GM19467 (cell line): ENCODE data around the gene CTXND2.
"Not testable (repeated sequence)": the region's sequence is repeated elsewhere in the genome, so short reads cannot be mapped to it uniquely, and the experiment has no call there.

Experiments
- ATAC-seq: cut with Tn5 transposase; IDR thresholded peaks from one replicate; pipeline ENCODE4 v1.9.1; 2021; ENCODE audit warnings: mild to moderate bottlenecking, moderate library complexity; ENCODE audit not compliant: unreplicated experiment

CTXND2 gene

DNA sequence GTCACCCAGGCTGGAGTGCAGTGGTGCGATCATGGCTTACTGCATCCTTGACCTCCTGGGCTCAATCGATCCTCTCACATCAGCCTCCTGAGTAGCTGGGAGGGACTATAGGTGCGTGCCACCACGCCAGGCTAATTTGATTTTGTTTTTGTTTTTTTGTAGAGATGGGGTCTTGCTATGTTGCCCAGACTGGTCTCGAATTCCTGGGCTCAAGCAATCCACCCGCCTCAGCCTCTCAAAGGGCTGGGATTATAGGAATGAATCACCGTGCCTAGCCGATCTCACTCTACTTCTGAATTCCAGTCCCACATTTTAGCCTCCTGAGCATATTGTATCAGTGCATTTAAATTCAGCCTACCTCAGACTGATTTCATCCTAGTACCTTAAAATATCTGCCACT lies 1.8 kb downstream of the CTXND2 start:
- ATAC-seq = no peak

DNA sequence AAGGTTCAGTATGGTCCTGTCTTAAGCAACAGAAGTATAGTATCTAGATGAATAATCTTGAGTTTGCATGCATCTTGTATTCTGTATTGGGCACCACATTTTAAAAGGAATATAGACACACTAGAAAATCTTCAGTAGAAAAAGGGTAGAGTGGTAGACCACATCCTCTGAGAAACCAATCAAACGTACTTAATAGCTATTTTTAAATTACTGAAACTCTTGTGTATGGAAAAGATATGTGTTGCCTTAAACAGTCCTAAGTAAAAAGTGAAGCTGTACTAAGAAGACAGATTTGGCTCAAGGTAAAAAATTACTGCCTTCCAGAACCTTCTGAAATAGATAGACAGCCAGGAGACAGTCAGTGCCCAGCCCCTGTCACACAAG lies 3.1 kb downstream of the CTXND2 start:
- ATAC-seq = no peak

DNA sequence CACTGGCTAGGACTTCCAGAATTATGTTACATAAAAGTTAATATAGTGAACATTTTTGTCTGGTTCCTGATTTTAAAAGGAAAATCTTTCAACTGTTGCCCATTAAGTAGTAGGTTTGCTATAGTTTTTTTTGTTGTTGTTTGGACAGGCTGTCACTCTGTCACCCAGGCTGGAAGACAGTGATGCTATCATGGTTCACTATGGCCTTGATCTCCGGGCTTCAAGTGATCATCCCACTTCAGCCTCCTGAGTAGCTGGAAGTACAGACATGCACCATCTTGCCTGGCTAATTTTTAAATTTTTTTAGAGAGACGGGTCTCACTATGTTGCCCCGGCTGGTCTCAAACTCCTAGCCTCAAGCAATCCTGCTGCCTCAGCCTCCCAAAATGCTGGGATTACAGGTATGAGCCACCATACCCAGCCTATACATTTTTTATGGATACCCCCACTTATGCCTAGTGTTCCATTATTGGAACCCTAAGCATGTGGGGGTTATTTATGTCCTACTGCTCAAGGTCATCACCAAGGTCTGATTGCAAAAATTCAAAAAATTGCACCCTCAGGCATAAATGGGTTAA lies 6.5 kb downstream of the CTXND2 start:
- no peak for ATAC-seq

DNA sequence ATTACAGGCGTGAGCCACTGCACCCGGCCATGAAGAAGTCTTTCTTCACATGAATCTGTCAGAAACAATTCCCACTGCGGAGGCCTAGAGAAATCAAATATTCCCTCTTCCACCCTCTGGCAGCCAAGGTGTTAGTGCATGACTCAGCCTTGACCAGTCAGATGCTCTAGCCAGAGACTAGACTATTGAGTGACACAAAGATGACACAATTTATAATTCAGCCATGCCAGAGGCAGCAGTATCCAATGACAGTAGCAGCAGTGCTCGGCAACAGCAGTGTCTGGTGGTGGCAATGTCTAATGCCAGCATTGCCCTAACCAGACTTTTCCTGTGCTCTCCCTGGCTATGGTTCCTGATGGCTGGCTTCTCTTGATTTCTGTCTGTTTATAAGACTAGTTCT lies 8.7 kb downstream of the CTXND2 start:
- no peak for ATAC-seq

DNA sequence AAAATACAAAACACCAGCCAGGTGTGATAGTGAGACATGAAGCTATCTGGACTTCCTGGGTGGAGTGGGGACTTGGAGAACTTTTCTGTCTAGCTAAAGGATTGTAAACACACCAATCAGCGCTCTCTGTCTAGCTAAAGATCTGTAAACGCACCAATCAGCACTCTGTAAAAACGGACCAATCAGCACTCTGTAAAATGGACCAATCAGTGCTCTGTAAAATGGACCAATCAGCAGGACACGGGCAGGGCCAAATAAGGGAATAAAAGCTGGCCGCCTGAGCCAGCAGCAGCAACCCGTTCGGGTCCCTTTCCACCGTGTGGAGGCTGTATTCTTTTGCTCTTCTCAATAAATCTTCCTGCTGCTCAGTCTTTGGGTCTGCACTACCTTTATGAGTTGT lies 12.9 kb downstream of the CTXND2 start:
- ATAC-seq = not testable (repeated sequence)

DNA sequence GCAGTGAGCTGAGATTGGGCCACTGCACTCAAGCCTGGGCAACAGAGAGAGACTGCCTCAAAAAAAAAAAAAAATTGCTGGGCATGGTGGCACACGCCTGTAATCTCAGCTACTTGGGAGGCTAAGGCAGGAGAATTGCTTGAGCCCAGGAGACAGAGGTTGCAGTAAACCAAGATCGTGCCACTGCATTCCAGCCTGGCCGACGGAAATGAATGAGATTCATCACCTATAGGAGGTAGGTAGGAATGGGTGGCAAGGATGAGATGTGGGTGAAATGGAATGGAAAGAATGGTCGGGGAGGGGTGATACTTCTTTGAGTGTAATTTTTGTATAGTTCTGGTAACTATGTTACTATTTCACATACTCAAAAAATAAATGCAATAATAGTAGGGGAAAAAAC lies 15.4 kb downstream of the CTXND2 start:
- no peak for ATAC-seq

DNA sequence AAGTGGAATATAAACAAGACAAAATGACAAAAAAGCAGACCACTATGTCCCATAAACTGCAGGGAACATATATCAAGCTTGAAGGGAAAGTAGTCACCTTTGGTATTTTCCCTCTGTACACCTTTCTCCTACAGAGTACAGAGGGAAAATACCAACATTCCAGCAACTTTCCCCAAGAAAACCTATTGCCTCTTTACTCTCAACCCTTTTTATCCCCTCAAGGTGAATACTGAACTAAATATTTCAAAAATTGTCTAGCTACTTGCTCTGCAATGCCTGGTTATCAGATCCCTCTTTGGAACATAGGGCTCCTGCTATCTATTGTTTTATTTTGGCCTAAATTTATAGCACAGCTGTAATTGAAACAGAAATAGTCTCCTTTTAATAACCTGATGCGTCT lies 15.8 kb downstream of the CTXND2 start:
- no peak for ATAC-seq

DNA sequence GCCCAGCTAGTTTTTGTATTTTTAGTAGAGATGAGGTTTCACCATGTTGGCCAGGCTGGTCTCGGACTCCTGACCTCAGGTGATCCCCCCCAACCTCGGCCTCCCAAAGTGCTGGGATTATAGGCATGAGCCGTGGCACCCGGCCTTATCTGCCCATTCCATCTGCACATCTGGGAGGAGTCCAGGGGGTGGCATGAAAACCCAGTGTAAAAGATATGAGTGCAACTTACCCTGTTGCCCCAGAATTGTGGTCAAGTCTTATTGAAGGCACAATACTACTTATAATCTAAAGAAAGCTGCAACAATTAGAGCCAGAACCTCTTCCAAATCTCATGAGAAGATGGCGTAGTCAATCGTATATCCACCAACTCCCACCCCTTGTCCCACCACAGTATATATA lies 18.4 kb downstream of the CTXND2 start:
- no peak for ATAC-seq

DNA sequence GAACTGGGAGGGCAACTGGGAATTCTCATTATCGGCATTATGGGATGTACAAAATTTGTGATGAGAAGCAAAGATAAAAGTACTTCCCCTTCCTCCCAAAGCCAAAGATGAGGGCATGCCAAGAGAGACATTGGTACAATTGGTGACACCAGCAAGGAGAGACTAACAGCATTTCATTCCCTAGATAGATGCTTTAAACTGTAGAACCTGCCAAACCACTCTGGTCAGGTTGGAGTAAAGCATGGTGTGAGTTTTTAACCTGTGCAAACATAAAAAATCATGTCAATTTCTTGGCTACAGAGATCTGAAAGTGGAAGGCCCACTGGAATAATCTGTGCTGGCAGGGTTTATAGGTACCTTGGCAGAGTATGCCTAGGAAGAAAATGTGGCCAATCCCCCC lies 19.4 kb downstream of the CTXND2 start:
- no peak for ATAC-seq

DNA sequence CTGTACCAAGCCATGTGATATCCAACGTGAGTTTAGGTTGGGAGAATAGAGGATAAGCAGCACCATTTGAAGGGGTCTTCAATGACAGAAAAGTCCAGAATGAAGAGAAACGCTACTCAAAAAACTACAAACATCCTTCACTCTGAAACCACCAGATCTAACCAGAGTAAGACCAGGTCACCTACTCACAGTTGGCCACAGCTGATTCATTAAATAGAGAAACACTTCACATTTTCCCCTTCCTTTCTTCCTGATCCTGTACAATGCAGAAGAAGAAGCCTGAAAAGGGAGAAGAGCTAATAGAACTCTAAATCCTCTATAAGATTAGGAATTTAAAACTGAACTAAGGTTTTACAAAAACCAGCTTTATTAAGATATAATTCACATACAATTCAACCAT lies 19.9 kb downstream of the CTXND2 start:
- ATAC-seq = no peak

DNA sequence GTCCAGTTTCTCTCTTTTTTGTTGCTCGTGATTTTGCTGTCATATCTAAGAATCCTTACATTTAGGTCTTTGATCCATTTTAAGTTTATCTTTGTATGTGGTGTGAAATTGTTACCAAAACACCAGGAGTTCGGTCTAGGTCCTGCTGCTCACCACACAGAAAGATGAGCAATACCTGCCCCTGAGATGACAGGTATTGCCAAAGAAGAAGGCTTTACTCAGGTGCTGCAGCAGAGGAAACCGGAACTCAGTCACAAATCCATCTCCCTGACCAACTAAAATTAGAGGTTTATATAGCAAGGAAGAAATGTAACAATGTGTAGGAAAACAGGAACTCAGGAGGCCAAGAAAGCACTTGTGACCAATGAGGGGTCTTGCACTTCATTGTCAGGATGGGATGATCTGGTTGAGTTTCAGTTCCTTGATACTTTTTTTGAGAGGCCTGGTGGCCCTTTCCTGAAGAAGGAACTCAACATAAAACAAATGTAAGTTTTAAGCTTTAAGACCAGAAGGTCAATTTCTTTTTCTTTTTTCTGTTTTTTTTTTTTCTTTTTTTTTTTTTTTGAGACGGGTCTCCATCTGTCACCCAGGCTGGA lies 22.7 kb downstream of the CTXND2 start:
- no peak for ATAC-seq

DNA sequence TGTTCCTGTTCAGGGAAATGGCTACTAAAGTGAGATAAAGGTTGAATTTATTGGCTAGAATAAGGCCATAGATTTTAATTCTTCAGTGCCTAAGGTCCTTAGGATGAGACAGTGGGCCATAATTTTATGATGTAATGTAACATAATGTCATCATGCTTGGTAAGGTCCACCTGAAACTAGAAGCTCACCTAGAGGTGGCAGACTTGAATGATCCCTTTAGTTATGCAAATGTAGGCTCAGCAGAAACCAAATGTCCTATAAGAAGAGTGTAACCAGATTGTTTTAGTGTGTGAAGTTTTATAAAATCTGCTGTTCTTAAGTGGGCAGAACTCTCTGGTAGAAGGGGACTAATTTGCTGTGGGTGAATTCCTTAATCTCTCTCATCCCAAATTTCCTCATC lies 25.7 kb downstream of the CTXND2 start:
- ATAC-seq = no peak

DNA sequence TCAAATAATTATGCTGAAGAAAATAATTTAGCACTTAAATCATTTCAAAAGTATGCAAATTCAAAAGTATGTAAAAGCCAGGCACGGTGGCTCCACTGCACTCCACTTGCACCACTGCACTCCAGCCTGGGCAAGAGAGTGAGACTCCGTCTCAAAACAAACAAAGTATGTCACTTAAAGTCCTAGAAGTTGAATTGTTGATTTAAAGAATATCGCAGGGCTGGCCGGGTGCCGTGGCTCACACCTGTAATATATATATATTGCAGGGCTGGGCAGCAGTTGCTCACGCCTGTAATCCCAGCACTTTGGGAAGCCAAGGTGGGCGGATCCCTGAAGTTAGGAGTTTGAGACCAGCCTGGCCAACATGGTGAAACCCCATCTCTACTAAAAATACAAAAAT lies 30.5 kb downstream of the CTXND2 start:
- ATAC-seq = no peak

DNA sequence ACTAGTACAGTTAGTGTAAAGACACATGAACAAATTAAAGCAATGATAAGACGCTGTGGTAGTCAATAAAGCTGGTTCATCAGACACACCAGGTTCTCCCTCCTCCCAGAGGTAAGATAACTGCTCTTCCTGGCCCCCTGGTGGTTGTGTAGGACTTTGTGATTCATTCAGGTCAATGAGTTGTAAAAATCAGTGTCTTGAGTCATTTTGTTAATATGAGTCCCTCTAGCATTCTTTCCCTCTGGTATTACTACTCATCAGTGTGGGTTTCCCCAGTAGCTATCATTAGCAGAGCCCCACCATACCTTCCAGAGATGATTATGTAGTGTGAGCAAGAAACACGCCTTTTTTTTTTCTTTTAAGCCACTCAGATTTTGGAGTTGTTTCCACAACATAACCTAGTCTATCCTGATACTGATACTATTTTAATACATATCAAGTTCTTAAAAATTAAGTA lies 35.6 kb downstream of the CTXND2 start:
- ATAC-seq = peak; percentile 35

DNA sequence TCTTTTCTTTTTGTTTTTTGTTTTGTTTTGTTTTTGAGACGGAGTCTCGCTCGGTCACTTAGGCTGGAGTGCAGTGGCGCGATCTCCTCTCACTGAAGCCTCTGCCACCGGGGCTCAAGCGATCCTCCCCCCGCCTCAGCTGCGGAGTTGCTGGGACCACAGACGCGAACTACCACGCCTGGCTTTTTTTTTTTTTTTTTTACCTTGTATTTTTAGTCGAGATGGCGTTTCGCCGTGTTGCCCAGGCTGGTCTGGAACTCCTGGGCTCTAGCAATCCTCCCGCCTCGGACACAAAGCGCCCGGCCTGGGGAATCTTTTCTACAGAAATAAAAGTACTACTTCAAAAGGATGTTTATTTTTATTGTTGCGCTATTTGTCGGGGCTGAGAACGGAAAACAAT lies 38.1 kb downstream of the CTXND2 start:
- ATAC-seq = no peak

DNA sequence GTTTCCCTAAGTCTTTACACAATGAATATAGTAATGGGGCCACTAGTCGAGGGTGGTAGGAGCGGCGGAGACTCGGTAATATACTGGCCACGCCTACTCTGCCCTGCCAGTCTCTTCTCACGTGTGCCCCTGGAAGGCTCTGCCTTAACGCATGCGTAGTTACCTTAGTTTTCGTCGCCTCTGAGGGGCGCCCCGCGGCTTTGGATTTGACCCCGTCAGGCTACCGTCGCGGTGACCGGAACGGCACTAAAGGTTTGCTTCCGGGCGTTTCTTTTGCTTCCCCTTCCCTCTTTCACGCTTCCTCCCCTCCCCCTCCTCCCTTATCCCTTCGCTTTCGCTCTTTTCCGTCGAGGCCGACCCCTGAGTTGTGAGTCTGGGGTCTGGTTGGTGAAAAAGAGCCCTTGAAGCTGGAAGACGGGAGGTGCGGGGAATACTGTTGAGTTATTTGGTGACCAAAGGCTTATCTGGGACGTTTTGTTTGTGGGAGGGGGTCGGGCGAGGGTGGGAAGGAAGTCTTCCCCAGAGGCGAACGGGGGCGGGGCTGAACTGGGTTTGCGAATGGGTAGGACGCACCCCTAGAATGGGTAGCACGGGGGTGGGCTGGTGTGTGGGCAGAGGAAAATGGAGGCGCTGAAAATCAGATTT lies 39.3 kb downstream of the CTXND2 start, which contains the start of gene SETDB1:
SETDB1 (plus strand) TSS at position 267 of the 645 bp plus-strand sequence. CDS start 1,352 bp downstream, outside the sequence.
- ATAC-seq = peak; percentile 85

DNA sequence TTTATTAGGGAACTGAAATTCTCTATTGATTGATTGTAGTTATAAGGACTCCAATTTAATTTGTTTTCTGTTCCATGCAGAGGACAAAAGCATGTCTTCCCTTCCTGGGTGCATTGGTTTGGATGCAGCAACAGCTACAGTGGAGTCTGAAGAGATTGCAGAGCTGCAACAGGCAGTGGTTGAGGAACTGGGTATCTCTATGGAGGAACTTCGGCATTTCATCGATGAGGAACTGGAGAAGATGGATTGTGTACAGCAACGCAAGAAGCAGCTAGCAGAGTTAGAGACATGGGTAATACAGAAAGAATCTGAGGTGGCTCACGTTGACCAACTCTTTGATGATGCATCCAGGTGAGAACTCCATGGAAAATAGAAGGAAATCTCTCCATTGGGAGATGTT lies 40.7 kb downstream of the CTXND2 start:
- ATAC-seq = no peak

DNA sequence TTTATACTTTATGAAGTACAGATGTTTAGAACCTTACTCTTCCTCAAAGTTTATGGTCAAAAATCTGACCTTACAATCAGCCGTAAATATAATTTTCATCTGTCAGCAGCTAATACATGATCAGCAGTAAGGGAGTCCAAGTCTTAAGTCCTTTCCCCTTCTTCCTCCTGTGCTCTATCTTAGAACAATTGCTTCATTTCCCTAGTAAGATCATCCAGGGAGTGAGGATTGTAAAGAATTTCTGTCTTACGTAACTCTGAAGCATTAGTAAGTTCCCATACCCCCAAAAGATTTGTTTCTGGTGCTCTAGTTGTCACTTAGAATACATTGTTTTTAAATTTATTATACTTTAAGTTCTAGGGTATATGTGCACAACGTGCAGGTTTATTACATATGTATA lies 41.4 kb downstream of the CTXND2 start:
- no peak for ATAC-seq

DNA sequence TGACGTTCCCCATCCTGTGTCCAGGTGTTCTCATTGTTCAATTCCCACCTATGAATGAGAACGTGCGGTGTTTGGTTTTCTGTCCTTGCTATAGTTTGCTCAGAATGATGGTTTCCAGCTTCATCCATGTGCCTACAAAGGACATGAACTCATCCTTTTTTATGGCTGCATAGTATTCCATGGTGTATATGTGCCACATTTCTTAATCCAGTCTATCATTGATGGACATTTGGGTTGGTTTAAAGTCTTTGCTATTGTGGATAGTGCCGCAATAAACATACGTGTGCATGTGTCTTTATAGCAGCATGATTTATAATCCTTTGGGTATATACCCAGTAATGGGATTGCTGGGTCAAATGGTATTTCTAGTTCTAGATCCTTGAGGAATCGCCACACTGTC lies 41.8 kb downstream of the CTXND2 start:
- not testable (repeated sequence) for ATAC-seq

DNA sequence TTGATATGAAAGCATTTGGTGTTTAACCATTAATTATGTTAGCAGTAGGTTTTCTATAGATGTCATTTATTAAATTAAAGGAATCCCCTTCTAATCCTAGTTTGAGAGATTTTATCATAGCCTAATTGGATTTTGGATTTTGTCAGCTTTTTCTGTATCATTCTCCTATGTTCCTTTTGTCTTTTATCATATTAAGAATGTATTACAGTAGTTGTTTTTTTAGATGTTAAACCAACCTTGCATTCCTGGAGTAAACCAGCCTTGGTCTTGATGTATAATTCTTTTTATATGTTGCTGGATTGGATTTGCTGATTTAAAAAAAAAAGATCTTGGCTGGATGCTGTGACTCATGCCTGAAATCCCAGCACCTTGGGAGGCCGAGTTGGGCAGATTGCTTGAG lies 44.8 kb downstream of the CTXND2 start:
- ATAC-seq = no peak

DNA sequence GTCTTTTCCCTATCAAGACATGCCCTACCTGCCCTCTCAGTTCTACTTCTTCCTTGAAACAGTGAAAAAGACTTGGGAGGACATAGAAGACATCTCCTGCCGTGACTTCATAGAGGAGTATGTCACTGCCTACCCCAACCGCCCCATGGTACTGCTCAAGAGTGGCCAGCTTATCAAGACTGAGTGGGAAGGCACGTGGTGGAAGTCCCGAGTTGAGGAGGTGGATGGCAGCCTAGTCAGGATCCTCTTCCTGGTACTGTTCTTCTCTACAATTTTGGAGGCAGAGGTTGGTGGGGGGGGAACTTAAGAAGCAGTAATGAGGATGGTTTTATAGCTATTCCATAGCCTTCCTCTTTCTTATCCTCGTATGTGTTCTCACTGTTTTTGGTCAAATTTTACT lies 57.9 kb downstream of the CTXND2 start:
- ATAC-seq = no peak

DNA sequence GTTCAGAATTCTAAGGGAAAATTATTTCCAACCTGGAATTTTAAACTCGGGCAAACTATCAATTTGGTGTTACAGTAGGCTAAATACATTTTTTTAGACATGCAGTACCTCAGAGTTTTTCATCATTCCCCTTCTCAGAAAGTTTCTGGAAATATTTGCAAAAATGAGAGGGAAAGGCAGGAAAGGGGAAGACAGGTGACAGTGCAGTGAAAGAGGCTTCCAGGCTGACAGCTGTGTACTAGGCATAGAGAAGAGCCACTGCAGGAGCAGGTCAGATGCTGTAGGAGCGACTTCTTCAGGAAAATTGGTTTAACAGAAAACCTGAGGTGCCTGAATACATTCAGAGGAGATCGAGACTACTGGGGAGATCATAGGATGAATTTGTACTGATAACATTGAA lies 67.8 kb downstream of the CTXND2 start:
- ATAC-seq = no peak

DNA sequence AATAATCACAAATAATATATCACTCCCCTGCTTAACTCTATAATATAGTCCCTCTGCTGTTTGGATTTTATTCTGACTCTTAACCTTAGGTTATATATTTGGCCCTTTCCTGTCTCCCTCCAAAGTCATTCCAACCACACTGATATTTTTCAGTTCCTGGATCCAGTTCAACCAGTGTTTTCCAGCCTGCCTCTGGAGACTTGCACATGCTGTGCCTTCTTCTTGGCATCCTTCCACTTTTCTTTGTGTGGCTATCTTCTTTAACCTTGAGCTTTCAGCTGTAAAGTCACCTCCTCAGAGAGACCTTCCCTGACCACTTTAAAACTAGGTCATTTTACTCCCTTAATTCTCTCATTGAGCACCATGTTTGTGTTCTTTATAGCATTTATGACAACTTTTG lies 68.3 kb downstream of the CTXND2 start:
- ATAC-seq = no peak
